Ishikawa (cell line): ENCODE data around the gene PYCARD.

Source experiments
- CEBPB ChIP-seq: IDR thresholded peaks from 2 replicates; pipeline ENCODE4 v1.6.1; 2012
- CREB1 ChIP-seq: IDR thresholded peaks from 2 replicates; pipeline ENCODE4 v1.6.1; 2012; ENCODE audit warnings: low read depth
- EGR1 ChIP-seq: IDR thresholded peaks from 2 replicates; pipeline ENCODE4 v1.6.1; 2012
- EP300 ChIP-seq: IDR thresholded peaks from 2 replicates; pipeline ENCODE4 v1.6.1; 2012; ENCODE audit warnings: borderline replicate concordance
- FOXM1 ChIP-seq: IDR thresholded peaks from 2 replicates; pipeline ENCODE4 v1.6.1; 2012; ENCODE audit warnings: low read depth, borderline replicate concordance
- NFIC ChIP-seq: IDR thresholded peaks from 2 replicates; pipeline ENCODE4 v1.6.1; 2012
- RAD21 ChIP-seq: IDR thresholded peaks from 2 replicates; pipeline ENCODE4 v1.6.1; 2012; ENCODE audit warnings: low read depth
- TAF1 ChIP-seq: IDR thresholded peaks from 2 replicates; pipeline ENCODE4 v1.6.1; 2012; ENCODE audit warnings: low read depth, mild to moderate bottlenecking
- TCF12 ChIP-seq: IDR thresholded peaks from 2 replicates; pipeline ENCODE4 v1.6.1; 2012; ENCODE audit warnings: low read depth
- TEAD4 ChIP-seq: IDR thresholded peaks from 2 replicates; pipeline ENCODE4 v1.6.1; 2012
- YY1 ChIP-seq: IDR thresholded peaks from 2 replicates; pipeline ENCODE4 v1.6.1; 2012; ENCODE audit warnings: low read depth
- ZBTB7A ChIP-seq: IDR thresholded peaks from 2 replicates; pipeline ENCODE4 v1.6.1; 2012; ENCODE audit warnings: low read depth
- TF ChIP-seq, protein P1 (sequence below): IDR thresholded peaks from 2 replicates; pipeline ENCODE4 v1.6.1; 2012
- TF ChIP-seq, protein P2 (sequence below): IDR thresholded peaks from 2 replicates; pipeline ENCODE4 v1.6.1; 2012; ENCODE audit warnings: low read depth, mild to moderate bottlenecking
- TF ChIP-seq, protein P3 (sequence below): IDR thresholded peaks from 2 replicates; pipeline ENCODE4 v1.6.1; 2012

Gene PYCARD

DNA sequence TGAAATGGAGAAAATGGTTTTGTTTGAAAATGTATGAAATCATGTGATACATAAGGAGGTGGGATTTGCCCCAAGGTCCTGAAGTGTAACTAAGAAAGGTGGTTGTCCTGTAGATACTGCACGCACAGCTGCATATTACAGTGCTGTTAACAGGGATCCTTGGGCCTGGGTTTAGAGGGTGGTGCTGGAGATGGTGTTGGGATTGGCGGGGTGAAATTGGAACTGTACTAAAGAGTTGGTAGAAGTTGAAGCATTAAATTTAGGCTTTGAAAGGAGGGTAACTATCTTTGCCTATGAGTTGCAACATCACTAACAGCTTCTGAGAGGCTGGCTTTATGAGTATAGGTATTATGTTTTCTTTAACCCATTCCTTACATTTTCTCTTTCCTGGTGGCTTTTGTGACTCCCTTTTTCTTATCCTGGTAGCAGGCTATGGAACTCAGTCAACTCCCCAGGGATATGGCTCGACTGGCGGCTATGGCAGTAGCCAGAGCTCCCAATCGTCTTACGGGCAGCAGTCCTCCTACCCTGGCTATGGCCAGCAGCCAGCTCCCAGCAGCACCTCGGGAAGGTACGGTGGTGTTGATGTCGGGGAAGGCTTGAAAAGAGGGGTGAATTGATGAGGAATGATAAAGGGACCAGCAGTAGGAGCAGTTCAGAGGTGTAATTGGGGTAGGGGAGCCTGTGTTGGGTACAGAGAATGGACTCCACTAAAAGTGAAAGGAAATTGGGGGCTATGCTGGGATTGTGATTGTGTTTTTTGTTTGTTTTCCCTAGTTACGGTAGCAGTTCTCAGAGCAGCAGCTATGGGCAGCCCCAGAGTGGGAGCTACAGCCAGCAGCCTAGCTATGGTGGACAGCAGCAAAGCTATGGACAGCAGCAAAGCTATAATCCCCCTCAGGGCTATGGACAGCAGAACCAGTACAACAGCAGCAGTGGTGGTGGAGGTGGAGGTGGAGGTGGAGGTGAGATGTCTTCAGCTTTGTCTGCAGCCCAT is 18.8 kb downstream of the PYCARD start:
- TF ChIP-seq EP300 (no peak), TCF12 (no peak), RAD21 (no peak), EGR1 (no peak), CREB1 (no peak), CEBPB (no peak), FOXM1 (no peak), TEAD4 (no peak), ZBTB7A (no peak), YY1 (no peak), NFIC (no peak)
- TF ChIP-seq, protein P1, sequence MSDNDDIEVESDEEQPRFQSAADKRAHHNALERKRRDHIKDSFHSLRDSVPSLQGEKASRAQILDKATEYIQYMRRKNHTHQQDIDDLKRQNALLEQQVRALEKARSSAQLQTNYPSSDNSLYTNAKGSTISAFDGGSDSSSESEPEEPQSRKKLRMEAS: no peak
- TF ChIP-seq, protein P2, sequence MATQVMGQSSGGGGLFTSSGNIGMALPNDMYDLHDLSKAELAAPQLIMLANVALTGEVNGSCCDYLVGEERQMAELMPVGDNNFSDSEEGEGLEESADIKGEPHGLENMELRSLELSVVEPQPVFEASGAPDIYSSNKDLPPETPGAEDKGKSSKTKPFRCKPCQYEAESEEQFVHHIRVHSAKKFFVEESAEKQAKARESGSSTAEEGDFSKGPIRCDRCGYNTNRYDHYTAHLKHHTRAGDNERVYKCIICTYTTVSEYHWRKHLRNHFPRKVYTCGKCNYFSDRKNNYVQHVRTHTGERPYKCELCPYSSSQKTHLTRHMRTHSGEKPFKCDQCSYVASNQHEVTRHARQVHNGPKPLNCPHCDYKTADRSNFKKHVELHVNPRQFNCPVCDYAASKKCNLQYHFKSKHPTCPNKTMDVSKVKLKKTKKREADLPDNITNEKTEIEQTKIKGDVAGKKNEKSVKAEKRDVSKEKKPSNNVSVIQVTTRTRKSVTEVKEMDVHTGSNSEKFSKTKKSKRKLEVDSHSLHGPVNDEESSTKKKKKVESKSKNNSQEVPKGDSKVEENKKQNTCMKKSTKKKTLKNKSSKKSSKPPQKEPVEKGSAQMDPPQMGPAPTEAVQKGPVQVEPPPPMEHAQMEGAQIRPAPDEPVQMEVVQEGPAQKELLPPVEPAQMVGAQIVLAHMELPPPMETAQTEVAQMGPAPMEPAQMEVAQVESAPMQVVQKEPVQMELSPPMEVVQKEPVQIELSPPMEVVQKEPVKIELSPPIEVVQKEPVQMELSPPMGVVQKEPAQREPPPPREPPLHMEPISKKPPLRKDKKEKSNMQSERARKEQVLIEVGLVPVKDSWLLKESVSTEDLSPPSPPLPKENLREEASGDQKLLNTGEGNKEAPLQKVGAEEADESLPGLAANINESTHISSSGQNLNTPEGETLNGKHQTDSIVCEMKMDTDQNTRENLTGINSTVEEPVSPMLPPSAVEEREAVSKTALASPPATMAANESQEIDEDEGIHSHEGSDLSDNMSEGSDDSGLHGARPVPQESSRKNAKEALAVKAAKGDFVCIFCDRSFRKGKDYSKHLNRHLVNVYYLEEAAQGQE: no peak
- TF ChIP-seq, protein P3, sequence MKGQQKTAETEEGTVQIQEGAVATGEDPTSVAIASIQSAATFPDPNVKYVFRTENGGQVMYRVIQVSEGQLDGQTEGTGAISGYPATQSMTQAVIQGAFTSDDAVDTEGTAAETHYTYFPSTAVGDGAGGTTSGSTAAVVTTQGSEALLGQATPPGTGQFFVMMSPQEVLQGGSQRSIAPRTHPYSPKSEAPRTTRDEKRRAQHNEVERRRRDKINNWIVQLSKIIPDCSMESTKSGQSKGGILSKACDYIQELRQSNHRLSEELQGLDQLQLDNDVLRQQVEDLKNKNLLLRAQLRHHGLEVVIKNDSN: no peak

DNA sequence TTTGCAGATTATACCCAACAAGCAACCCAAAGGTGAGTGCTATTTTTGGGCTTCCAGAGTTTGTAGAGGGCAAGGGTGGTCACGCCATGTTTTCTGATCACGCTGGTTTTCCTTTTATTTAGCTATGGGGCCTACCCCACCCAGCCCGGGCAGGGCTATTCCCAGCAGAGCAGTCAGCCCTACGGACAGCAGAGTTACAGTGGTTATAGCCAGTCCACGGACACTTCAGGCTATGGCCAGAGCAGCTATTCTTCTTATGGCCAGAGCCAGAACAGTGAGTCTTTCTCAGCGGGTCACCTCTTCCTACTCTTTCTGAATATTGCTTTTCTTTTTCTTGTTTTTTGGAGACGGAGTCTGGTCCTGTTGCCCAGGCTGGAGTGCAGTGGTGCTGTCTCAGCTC is 20.2 kb downstream of the PYCARD start:
- TF ChIP-seq ZBTB7A: no peak
- TF ChIP-seq YY1: no peak
- no peak for TF ChIP-seq TAF1
- no peak for TF ChIP-seq TEAD4

- no peak for TF ChIP-seq FOXM1
- TF ChIP-seq NFIC: no peak
These were observed 21.3 kb downstream of the PYCARD start for GRCh38 chr16:31181102-31181830.

DNA sequence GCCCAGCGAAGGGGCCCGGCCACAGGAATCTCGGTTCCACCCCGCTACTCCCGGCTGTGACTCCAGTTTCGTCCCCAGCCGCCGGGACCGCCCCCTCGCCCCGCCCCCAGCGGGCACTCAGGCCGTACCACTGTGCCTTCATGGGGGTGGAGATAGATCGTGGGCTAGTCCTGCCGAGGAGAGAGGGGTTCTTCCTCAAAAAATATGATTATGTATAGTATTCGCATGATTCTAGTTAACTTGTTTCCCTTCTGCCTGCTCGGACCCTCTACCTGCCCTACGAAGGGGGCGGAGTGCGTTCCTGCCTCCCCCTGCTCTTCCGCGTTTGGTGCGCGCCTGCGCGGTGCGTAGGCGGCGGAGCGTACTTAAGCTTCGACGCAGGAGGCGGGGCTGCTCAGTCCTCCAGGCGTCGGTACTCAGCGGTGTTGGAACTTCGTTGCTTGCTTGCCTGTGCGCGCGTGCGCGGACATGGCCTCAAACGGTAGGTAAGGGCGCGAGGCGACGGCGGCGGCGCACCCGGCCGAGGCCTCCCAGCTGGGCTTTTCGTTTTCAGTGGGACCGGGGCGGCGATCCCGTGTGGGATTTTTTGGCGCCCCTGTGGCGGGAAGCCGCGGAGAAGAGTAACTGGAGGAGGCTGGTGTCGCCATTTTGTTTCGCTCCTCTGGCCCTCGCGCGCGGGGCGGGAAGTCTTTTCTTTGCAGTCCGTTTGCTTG is 22.7 kb downstream of the PYCARD start, which contains the start of gene FUS:
Gene FUS (plus strand): TSS at position 393 of the 713 bp plus-strand sequence. CDS start 76 bp downstream, at position 469.
- TF ChIP-seq TEAD4 (0 out of 2 replicates have a peak, but pooled peaks have one; percentile 2), CREB1 (peak; percentile 52), NFIC (0 out of 2 replicates have a peak, but pooled peaks have one; percentile 37), EP300 (peak; percentile 70; the same call in 1 of the 2 replicates), YY1 (peak; percentile 85), ZBTB7A (no peak), RAD21 (no peak), TAF1 (peak; percentile 100), TCF12 (peak; percentile 63), EGR1 (peak; percentile 100)
- TF ChIP-seq, protein P1: peak; percentile 81
- TF ChIP-seq, protein P2: no peak

DNA sequence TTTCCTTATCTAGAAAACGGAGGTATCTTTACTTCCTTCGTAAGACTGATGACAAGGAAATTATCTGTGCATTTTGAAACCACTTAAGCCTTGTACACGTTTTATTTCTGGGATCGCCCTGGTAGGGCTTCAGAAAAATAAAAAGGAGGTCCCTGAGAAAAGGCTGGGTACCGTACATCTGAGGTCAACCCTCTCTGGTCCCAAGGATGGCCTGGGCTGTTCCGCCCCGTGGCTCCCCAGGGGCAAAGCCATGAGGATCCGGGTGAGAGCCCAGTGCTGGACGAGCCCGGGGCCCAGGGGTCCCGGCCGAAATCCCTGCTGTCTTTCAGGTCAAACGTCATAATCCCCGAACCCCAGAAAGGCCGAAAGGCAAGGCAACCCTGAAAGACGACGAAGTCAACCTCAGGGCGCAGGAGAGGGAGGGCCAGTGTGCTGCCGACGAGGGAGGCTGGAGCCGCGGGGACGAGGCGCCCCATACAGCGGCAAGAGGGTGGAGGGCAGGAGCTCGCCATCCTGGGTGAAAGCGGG is 23.3 kb downstream of the PYCARD start:
- no peak for TF ChIP-seq NFIC

DNA sequence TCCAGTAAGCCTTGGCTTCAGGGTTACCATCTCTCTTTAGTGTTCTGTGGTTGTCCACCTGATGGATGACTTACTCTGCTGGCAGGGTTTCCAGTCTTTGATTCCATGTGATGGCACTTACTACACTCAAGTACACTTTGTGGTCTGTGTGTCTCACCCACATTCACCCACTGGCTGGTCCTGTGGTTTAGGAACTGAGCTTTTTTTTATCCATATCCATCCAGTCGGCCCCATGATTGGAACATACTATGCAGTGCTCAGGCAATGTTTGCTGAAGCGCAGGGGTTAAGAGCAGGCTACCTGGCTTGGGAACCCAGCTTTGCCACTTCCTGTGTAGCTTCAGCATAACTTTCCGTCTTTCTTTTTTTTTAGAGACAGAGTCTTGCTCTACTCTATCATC is 25.4 kb downstream of the PYCARD start:
- TF ChIP-seq, protein P2: no peak
- TF ChIP-seq RAD21: no peak
- no peak for TF ChIP-seq TCF12
- no peak for TF ChIP-seq EGR1
- TF ChIP-seq FOXM1: no peak
- TF ChIP-seq, protein P3: no peak
- TF ChIP-seq ZBTB7A: no peak
- no peak for TF ChIP-seq NFIC
- no peak for TF ChIP-seq TAF1
- no peak for TF ChIP-seq CEBPB
- no peak for TF ChIP-seq YY1
- TF ChIP-seq CREB1: no peak
- TF ChIP-seq TEAD4: no peak
- TF ChIP-seq EP300: no peak
